Hepatocyte (in vitro differentiated cells): ENCODE results near the gene B3GAT1.

Source experiments
- EZH2 ChIP-seq: fragments of 200-600 bp; sonication (generic); IDR thresholded peaks from 2 replicates; pipeline ENCODE4 v1.6.1; 2016; ENCODE audit warnings: antibody characterized with exemption, mild to moderate bottlenecking, borderline replicate concordance
- TF ChIP-seq, protein P1 (sequence below): fragments of 200-600 bp; sonication (generic); IDR thresholded peaks from 2 replicates; pipeline ENCODE4 v1.5.1; 2016; ENCODE audit warnings: antibody characterized with exemption, mild to moderate bottlenecking; ENCODE audit not compliant: poor library complexity

DNA sequence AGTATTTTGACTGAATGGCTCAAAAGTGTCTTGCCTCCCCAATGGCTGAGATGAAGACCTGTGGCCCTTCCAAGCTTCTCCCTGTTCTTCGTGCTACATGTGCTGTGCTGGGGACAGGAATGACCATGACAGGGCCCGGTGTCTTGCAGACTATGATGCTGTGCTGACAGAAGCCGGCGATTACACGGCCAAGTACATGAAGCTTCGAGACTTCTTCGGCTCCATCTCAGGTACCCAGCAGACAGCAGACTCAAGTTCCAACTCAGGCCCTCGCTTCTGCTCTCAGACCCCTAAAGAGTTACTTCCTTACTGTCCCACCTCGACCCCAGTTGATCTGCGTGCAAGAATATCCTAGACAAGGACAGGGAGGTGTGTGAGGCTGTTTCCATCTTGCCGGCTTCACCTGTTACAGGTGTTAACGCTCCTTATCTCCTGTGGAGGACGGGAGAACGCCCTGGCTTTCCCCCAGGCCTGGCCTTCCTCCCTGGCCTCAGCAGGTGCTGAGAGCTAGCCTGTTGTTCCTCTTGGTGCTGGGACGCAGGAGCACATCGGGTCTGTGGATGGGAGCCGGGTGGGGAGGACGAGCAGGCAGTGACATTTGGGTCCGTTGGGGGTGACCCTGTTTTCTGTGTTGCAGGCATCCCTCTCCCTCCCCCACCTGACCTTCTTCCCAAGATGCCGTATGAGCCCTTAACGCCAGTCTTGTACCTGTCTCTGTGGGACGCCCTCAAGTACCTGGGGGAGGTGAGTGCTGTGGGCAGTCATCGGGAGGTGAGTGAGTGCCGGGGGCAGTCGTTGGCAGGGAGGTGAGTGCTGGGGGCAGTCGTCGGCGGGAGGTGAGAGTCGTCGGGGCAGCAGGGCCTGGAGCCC is 42.2 kb downstream of the B3GAT1 start:
- TF ChIP-seq, protein P1, sequence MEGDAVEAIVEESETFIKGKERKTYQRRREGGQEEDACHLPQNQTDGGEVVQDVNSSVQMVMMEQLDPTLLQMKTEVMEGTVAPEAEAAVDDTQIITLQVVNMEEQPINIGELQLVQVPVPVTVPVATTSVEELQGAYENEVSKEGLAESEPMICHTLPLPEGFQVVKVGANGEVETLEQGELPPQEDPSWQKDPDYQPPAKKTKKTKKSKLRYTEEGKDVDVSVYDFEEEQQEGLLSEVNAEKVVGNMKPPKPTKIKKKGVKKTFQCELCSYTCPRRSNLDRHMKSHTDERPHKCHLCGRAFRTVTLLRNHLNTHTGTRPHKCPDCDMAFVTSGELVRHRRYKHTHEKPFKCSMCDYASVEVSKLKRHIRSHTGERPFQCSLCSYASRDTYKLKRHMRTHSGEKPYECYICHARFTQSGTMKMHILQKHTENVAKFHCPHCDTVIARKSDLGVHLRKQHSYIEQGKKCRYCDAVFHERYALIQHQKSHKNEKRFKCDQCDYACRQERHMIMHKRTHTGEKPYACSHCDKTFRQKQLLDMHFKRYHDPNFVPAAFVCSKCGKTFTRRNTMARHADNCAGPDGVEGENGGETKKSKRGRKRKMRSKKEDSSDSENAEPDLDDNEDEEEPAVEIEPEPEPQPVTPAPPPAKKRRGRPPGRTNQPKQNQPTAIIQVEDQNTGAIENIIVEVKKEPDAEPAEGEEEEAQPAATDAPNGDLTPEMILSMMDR = no peak
- TF ChIP-seq EZH2 = no peak
